Umbilical cord (tissue), 2 donors: ENCODE results near the gene CREB5. TPM values are rescaled to one million over a fixed set of nuclear protein-coding genes. Genes with fewer than 3 reads are reported as not detected.

Experiments used
- DNase-seq: peaks from one replicate; pipeline ENCODE4 v3.0.0-alpha.2; 2015; ENCODE audit warnings: low spot score
- total RNA-seq: library from RNA; depleted of rRNA; stranded (reverse); fragments of >200 nt; gene quantifications from one replicate; pipeline ENCODE4 v1.2.3, GENCODE V29; 2014; ENCODE audit warnings: low replicate concordance; ENCODE audit not compliant: insufficient read depth

The CREB5 gene
- total RNA-seq, 1 donor from 2014 or later = 17.8 TPM

GRCh38 chr7:28434510-28434909, 22.2 kb downstream of the CREB5 start:
- DNase-seq = no peak

GRCh38 chr7:28435152-28435551, 22.8 kb downstream of the CREB5 start:
- no peak for DNase-seq

- DNase-seq = no peak
These were observed 23.5 kb downstream of the CREB5 start for GRCh38 chr7:28435732-28436378.

GRCh38 chr7:28440055-28440601, 27.8 kb downstream of the CREB5 start:
- DNase-seq = no peak

GRCh38 chr7:28442540-28443420, 30.5 kb downstream of the CREB5 start:
- DNase-seq = no peak

- no peak for DNase-seq
These were observed 33.8 kb downstream of the CREB5 start for GRCh38 chr7:28446131-28446530.

GRCh38 chr7:28447071-28447470, 34.8 kb downstream of the CREB5 start:
- no peak for DNase-seq

GRCh38 chr7:28448708-28449107, 36.4 kb downstream of the CREB5 start:
- DNase-seq = no peak

- no peak for DNase-seq
These were observed 40.4 kb downstream of the CREB5 start for GRCh38 chr7:28452681-28453080.

- DNase-seq = no peak
These were observed 43.2 kb downstream of the CREB5 start for GRCh38 chr7:28455486-28455885.

- DNase-seq = no peak
These were observed 43.7 kb downstream of the CREB5 start for GRCh38 chr7:28456044-28456443.

- DNase-seq = no peak
These were observed 46.4 kb downstream of the CREB5 start for GRCh38 chr7:28458732-28459131.

GRCh38 chr7:28459306-28459705, 47.0 kb downstream of the CREB5 start:
- no peak for DNase-seq

GRCh38 chr7:28465697-28466096, 53.4 kb downstream of the CREB5 start:
- no peak for DNase-seq

GRCh38 chr7:28466341-28466740, 54.0 kb downstream of the CREB5 start:
- DNase-seq = no peak

- no peak for DNase-seq
These were observed 54.6 kb downstream of the CREB5 start for GRCh38 chr7:28466885-28467284.

GRCh38 chr7:28469562-28469961, 57.2 kb downstream of the CREB5 start:
- no peak for DNase-seq

- no peak for DNase-seq
These were observed 58.0 kb downstream of the CREB5 start for GRCh38 chr7:28470344-28470743.

GRCh38 chr7:28472332-28472731, 60.0 kb downstream of the CREB5 start:
- DNase-seq = no peak

- DNase-seq = peak; percentile 15
These were observed 61.4 kb downstream of the CREB5 start for GRCh38 chr7:28473571-28474281.

- DNase-seq = no peak
These were observed 61.9 kb downstream of the CREB5 start for GRCh38 chr7:28474282-28474638.

- DNase-seq = no peak
These were observed 62.3 kb downstream of the CREB5 start for GRCh38 chr7:28474640-28475039.
